Spinal cord (tissue), 10 donors: ENCODE results near the gene ARHGAP31. TPM values are rescaled to one million over a fixed set of nuclear protein-coding genes. Genes with fewer than 3 reads are reported as not detected.
A peak's percentile ranks its signal among the peaks of the same experiment; 100 is the strongest.

Source experiments
- DNase-seq, 6 donors: peaks; one replicate each; pipeline versions ENCODE4 v3.0.0 to v3.0.0-alpha.2; 2013 to 2015; ENCODE audit warnings: low spot score in 6 of 6, low read depth in 4 of 6
- H3K27ac ChIP-seq: one replicate; pipeline ENCODE4 v1.5.1; 2013; ENCODE audit warnings: low read depth, low read length, control low read depth
- H3K27me3 ChIP-seq: one replicate; pipeline ENCODE4 v1.6.1; 2013; ENCODE audit warnings: low read length; ENCODE audit not compliant: control insufficient read depth, insufficient read depth
- H3K36me3 ChIP-seq: one replicate; pipeline ENCODE4 v1.6.1; 2013; ENCODE audit warnings: low read length; ENCODE audit not compliant: control insufficient read depth, insufficient read depth
- H3K4me1 ChIP-seq: one replicate; pipeline ENCODE4 v1.6.1; 2013; ENCODE audit warnings: low read length; ENCODE audit not compliant: control insufficient read depth, insufficient read depth
- H3K4me3 ChIP-seq: one replicate; pipeline ENCODE4 v1.5.1; 2013; ENCODE audit warnings: low read depth, low read length, control low read depth
- H3K9me3 ChIP-seq: one replicate; pipeline ENCODE4 v1.6.1; 2013; ENCODE audit warnings: low read length; ENCODE audit not compliant: control insufficient read depth, insufficient read depth
- WGBS: methylation state at CpG from one replicate; pipeline ENCODE4 v1.1.5; 2013; ENCODE audit warnings: missing lambda C conversion rate; ENCODE audit not compliant: insufficient coverage; 5-methylcytosine and 5-hydroxymethylcytosine counted together
- polyA plus RNA-seq, 2 donors: library from polyadenylated mRNA; unstranded; fragments of 120-200 nt; gene quantifications; one replicate each; pipeline ENCODE4 v1.2.1, GENCODE V29; 2013; ENCODE audit not compliant: insufficient read length in 2 of 2
- total RNA-seq, 2 donors: library from RNA; depleted of rRNA in 1 of 2; stranded (reverse); fragments of 120-200 nt in 1 of 2; fragments of >200 nt in 1 of 2; gene quantifications; one replicate each; pipeline versions ENCODE4 v1.2.3 to v1.2.4, GENCODE V29; 2013 to 2014
- donor health status: healthy.

ARHGAP31 gene
- total and polyA plus RNA-seq, 4 donors: 15.0 to 27.9 (median 21.4) TPM

GRCh38 chr3:119388577-119388976 lies 94.4 kb downstream of the ARHGAP31 start:
- WGBS: 91% methylated on average over 5 of the region's 8 CpGs
- H3K4me3 ChIP-seq: no peak overlapping the region
- no peak overlapping the region for H3K27ac ChIP-seq
- peaks cover 23% of the 10 kb centered on the region for H3K36me3 ChIP-seq
- peak in 2 of 6 donors; percentile 7 to 10 for DNase-seq
- no peaks in the 10 kb centered on the region for H3K4me1 ChIP-seq
- H3K27me3 ChIP-seq: no peaks in the 10 kb centered on the region
- H3K9me3 ChIP-seq: no peaks in the 10 kb centered on the region

GRCh38 chr3:119395923-119396358 lies 101.8 kb downstream of the ARHGAP31 start:
- H3K9me3 ChIP-seq: no peaks in the 10 kb centered on the region
- H3K4me3 ChIP-seq: no peak overlapping the region
- no peak for DNase-seq
- no CpG with 5 or more reads among the region's 2 CpGs for WGBS
- no peak overlapping the region for H3K27ac ChIP-seq
- H3K36me3 ChIP-seq: peaks cover 17% of the 10 kb centered on the region
- H3K4me1 ChIP-seq: no peaks in the 10 kb centered on the region
- H3K27me3 ChIP-seq: no peaks in the 10 kb centered on the region

GRCh38 chr3:119396870-119397269 lies 102.7 kb downstream of the ARHGAP31 start:
- Histone ChIP-seq H3K4me3 (no peak overlapping the region), H3K4me1 (no peaks in the 10 kb centered on the region), H3K36me3 (peaks cover 16% of the 10 kb centered on the region), H3K9me3 (no peaks in the 10 kb centered on the region), H3K27me3 (no peaks in the 10 kb centered on the region), H3K27ac (no peak overlapping the region)
- WGBS: 100% methylated on average over 2 of the region's 2 CpGs
- DNase-seq: no peak

GRCh38 chr3:119400466-119400865 lies 106.3 kb downstream of the ARHGAP31 start:
- WGBS: 100% methylated on average over 3 of the region's 5 CpGs

GRCh38 chr3:119401069-119401468 lies 106.9 kb downstream of the ARHGAP31 start:
- Histone ChIP-seq H3K36me3 (peaks cover 7% of the 10 kb centered on the region), H3K27me3 (no peaks in the 10 kb centered on the region), H3K4me1 (no peaks in the 10 kb centered on the region), H3K27ac (no peak overlapping the region), H3K4me3 (no peak overlapping the region), H3K9me3 (no peaks in the 10 kb centered on the region)
- 80% methylated on average over 1 of the region's 5 CpGs for WGBS
- no peak for DNase-seq

More at GRCh38 chr3:119400466-119400865, 106.3 kb downstream of the ARHGAP31 start:
- no peaks in the 10 kb centered on the region for H3K4me1 ChIP-seq
- no peak overlapping the region for H3K4me3 ChIP-seq
- H3K27me3 ChIP-seq: no peaks in the 10 kb centered on the region
- peaks cover 7% of the 10 kb centered on the region for H3K36me3 ChIP-seq
- no peaks in the 10 kb centered on the region for H3K9me3 ChIP-seq
- H3K27ac ChIP-seq: no peak overlapping the region
- DNase-seq: no peak

- Histone ChIP-seq H3K36me3 (peaks cover 7% of the 10 kb centered on the region), H3K27me3 (no peaks in the 10 kb centered on the region), H3K4me3 (no peak overlapping the region), H3K4me1 (no peaks in the 10 kb centered on the region), H3K9me3 (no peaks in the 10 kb centered on the region), H3K27ac (no peak overlapping the region)
- 69% methylated on average over 33 of the region's 36 CpGs for WGBS
- no peak for DNase-seq
Observed at GRCh38 chr3:119401503-119402440, 107.6 kb downstream of the ARHGAP31 start.

- no peaks in the 10 kb centered on the region for H3K4me1 ChIP-seq
- no peaks in the 10 kb centered on the region for H3K27me3 ChIP-seq
- no peak for DNase-seq
- no peaks in the 10 kb centered on the region for H3K9me3 ChIP-seq
- no peak overlapping the region for H3K27ac ChIP-seq
- WGBS: 100% methylated on average over 1 of the region's 1 CpG
- H3K36me3 ChIP-seq: peaks cover 9% of the 10 kb centered on the region
- no peak overlapping the region for H3K4me3 ChIP-seq
Observed at GRCh38 chr3:119402791-119403190, 108.6 kb downstream of the ARHGAP31 start.

- Histone ChIP-seq H3K9me3 (no peaks in the 10 kb centered on the region), H3K36me3 (peaks cover 9% of the 10 kb centered on the region), H3K27me3 (no peaks in the 10 kb centered on the region), H3K4me3 (no peak overlapping the region), H3K4me1 (no peaks in the 10 kb centered on the region), H3K27ac (no peak overlapping the region)
- DNase-seq: peak in 1 of 6 donors; percentile 12
- WGBS: no CpG with 5 or more reads among the region's 1 CpG
Observed at GRCh38 chr3:119403201-119403600, 109.0 kb downstream of the ARHGAP31 start.

GRCh38 chr3:119405315-119405714 lies 111.1 kb downstream of the ARHGAP31 start:
- DNase-seq: no peak
- Histone ChIP-seq H3K4me1 (no peaks in the 10 kb centered on the region), H3K4me3 (no peak overlapping the region), H3K9me3 (no peaks in the 10 kb centered on the region), H3K36me3 (peaks cover 13% of the 10 kb centered on the region), H3K27me3 (no peaks in the 10 kb centered on the region), H3K27ac (no peak overlapping the region)
- 88% methylated on average over 1 of the region's 2 CpGs for WGBS
